Measurements from ENCODE around the gene DCANP1.

Gene DCANP1

DNA sequence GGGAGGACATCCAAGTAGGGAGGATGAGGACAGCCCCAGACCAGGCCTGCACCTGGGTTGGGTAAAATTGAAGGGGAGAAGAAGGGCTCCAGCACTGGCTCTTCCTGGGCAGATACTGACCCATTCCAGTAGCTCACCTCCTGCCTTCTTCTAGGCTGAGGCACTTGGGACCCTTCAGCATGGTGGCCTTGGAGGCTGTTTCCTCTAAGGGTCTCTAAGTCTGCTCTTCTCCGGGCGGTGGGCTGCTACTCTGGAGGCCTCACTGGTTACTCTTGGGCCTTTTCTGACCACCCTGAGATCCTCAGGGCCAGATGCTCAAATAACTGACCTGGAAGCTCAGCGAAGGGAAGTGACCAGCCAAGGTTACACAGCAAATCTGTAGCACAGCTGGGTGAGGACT, 7.8 kb upstream of the DCANP1 start:
- H3K36me3 ChIP-seq (ENCODE audit: insufficient read depth, low read length), result no peaks in the 10 kb centered on the region
- H3K79me2 ChIP-seq (ENCODE audit: insufficient read depth, low read length), result no peaks in the 10 kb centered on the region
- TF ChIP-seq EZH2 (IDR thresholded peaks at IDR 0.05; ENCODE audit: borderline replicate concordance, low read length), result no peak
- TF ChIP-seq, protein P1, sequence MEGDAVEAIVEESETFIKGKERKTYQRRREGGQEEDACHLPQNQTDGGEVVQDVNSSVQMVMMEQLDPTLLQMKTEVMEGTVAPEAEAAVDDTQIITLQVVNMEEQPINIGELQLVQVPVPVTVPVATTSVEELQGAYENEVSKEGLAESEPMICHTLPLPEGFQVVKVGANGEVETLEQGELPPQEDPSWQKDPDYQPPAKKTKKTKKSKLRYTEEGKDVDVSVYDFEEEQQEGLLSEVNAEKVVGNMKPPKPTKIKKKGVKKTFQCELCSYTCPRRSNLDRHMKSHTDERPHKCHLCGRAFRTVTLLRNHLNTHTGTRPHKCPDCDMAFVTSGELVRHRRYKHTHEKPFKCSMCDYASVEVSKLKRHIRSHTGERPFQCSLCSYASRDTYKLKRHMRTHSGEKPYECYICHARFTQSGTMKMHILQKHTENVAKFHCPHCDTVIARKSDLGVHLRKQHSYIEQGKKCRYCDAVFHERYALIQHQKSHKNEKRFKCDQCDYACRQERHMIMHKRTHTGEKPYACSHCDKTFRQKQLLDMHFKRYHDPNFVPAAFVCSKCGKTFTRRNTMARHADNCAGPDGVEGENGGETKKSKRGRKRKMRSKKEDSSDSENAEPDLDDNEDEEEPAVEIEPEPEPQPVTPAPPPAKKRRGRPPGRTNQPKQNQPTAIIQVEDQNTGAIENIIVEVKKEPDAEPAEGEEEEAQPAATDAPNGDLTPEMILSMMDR (IDR thresholded peaks at IDR 0.05; ENCODE audit: low read length), result no peak
- no peaks in the 10 kb centered on the region for H4K20me1 ChIP-seq (ENCODE audit: insufficient read depth, low read length)
- H2AFZ ChIP-seq (ENCODE audit: low read length), result no peak overlapping the region
- no peak overlapping the region for H3K27ac ChIP-seq (ENCODE audit: low read depth, low read length, poor library complexity, severe bottlenecking)
- H3K9ac ChIP-seq (ENCODE audit: low read length), result no peak overlapping the region
- no peaks in the 10 kb centered on the region for H3K9me3 ChIP-seq (ENCODE audit: low read length)
- H3K4me3 ChIP-seq (ENCODE audit: low read depth, low read length, poor library complexity, severe bottlenecking), result no peak overlapping the region
- H3F3A ChIP-seq (ENCODE audit: insufficient read depth, low read length), result no peaks in the 10 kb centered on the region
- H3K9me2 ChIP-seq (ENCODE audit: low read depth, low read length), result no peaks in the 10 kb centered on the region
- no peaks in the 10 kb centered on the region for H3K4me1 ChIP-seq (ENCODE audit: insufficient read depth, low read length, severe bottlenecking)
- H3K4me2 ChIP-seq (ENCODE audit: low read length), result no peak overlapping the region
- H3K27me3 ChIP-seq (ENCODE audit: insufficient read depth, low read length), result no peaks in the 10 kb centered on the region; the same call in none of the 2 replicates

DNA sequence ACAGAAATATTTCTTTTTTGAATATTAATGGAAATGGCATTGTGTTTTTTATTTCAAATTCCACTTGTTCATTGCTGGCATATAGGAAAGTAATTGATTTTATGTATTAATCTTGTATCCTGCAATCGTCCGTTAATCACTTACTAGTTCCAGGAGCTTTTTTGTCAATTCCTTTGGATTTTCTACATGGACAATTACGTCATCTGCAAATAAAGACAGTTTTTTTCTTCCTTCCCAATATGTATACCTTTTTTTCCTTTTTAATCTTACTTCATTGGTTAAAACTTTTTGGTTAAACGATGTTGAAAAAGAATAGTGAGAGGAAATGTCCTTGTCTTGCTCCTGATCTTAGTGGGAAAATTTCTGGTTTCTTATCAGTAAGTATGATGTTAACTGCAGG, 6.5 kb upstream of the DCANP1 start:
- H3K4me1 ChIP-seq (ENCODE audit: insufficient read depth, low read length, severe bottlenecking), result no peaks in the 10 kb centered on the region
- no peak overlapping the region for H3K4me3 ChIP-seq (ENCODE audit: low read depth, low read length, poor library complexity, severe bottlenecking)
- no peaks in the 10 kb centered on the region for H3K9me2 ChIP-seq (ENCODE audit: low read depth, low read length)
- no peak overlapping the region for H3K9ac ChIP-seq (ENCODE audit: low read length)
- no peaks in the 10 kb centered on the region for H4K20me1 ChIP-seq (ENCODE audit: insufficient read depth, low read length)
- H3K27ac ChIP-seq (ENCODE audit: low read depth, low read length, poor library complexity, severe bottlenecking), result no peak overlapping the region
- no peaks in the 10 kb centered on the region for H3K36me3 ChIP-seq (ENCODE audit: insufficient read depth, low read length)
- H3K79me2 ChIP-seq (ENCODE audit: insufficient read depth, low read length), result no peaks in the 10 kb centered on the region
- no peaks in the 10 kb centered on the region for H3K9me3 ChIP-seq (ENCODE audit: low read length)
- H3K27me3 ChIP-seq (ENCODE audit: insufficient read depth, low read length), result no peaks in the 10 kb centered on the region; the same call in 1 of the 2 replicates
- TF ChIP-seq EZH2 (IDR thresholded peaks at IDR 0.05; ENCODE audit: borderline replicate concordance, low read length), result no peak
- TF ChIP-seq, protein P1 (IDR thresholded peaks at IDR 0.05; ENCODE audit: low read length), result no peak
- no peaks in the 10 kb centered on the region for H3F3A ChIP-seq (ENCODE audit: insufficient read depth, low read length)
- H2AFZ ChIP-seq (ENCODE audit: low read length), result no peak overlapping the region
- no peak overlapping the region for H3K4me2 ChIP-seq (ENCODE audit: low read length)

DNA sequence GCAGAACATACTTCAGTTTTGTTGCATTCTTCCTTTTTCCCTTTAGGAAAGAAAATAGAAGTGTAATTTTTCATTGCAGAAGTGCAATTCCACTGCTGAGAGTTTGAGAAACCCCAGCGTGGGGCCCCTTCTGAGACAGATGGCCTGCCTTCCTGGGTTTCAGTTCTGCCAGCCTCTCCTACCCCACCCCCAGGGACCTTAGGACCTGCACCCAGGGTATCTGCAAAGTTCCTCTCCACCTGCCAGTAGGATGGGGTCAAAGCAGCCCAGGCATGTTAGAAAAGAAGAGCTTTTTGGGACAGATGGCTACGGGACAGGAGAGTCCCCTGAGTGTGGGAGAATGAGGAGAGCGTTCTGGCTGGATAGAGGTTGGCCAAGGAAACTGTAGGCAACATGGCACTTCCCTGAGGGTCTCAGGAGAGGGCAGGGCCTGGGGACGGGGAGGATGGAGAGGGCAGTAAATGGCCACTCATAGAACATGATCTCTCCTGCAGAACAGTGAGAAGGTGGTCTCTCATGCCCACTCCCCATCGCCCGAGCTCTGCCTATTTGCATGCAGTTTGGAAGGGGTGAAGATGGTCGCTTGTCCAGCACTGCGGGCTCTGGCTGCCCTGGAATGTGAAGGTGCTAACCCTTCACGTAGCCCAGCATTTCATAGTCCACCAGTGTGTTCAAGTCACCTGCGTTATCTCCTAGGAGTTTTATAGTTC, 5.3 kb upstream of the DCANP1 start, which contains the start of gene TIFAB:
Gene TIFAB, minus strand, starts transcription at position 31 of the 710 bp plus-strand sequence. CDS start 2,412 bp downstream, outside the sequence.
- no peak for TF ChIP-seq EZH2 (IDR thresholded peaks at IDR 0.05; ENCODE audit: borderline replicate concordance, low read length)
- TF ChIP-seq, protein P1 (IDR thresholded peaks at IDR 0.05; ENCODE audit: low read length), result no peak
- Histone ChIP-seq H3K27me3 (ENCODE audit: insufficient read depth, low read length) (no peaks in the 10 kb centered on the region; the same call in 1 of the 2 replicates), H3K9me3 (ENCODE audit: low read length) (no peaks in the 10 kb centered on the region), H3F3A (ENCODE audit: insufficient read depth, low read length) (no peaks in the 10 kb centered on the region), H3K36me3 (ENCODE audit: insufficient read depth, low read length) (no peaks in the 10 kb centered on the region), H3K9me2 (ENCODE audit: low read depth, low read length) (no peaks in the 10 kb centered on the region), H3K79me2 (ENCODE audit: insufficient read depth, low read length) (no peaks in the 10 kb centered on the region), H3K4me2 (ENCODE audit: low read length) (no peak within 1 kb of the TSS), H3K4me3 (ENCODE audit: low read depth, low read length, poor library complexity, severe bottlenecking) (no peak within 1 kb of the TSS), H4K20me1 (ENCODE audit: insufficient read depth, low read length) (no peaks in the 10 kb centered on the region), H3K4me1 (ENCODE audit: insufficient read depth, low read length, severe bottlenecking) (no peaks in the 10 kb centered on the region), H3K27ac (ENCODE audit: low read depth, low read length, poor library complexity, severe bottlenecking) (no peak within 1 kb of the TSS), H3K9ac (ENCODE audit: low read length) (no peak within 1 kb of the TSS), H2AFZ (ENCODE audit: low read length) (no peak within 1 kb of the TSS)
